ENCODE results near the gene LILRB5.
"Not testable (repeated sequence)": the region's sequence is repeated elsewhere in the genome, so short reads cannot be mapped to it uniquely, and the experiment has no call there.

LILRB5 gene

GRCh38 chr19:54257116-54257480, at the start of gene LILRB5:
LILRB5 (minus strand) TSS chr19:54257273; CDS start chr19:54257193, 80 bp downstream.
- DNase-seq (ENCODE audit: low read depth in 2 of 2): no peak

- no peak for DNase-seq (ENCODE audit: low read depth in 2 of 2)
These were observed 48.1 kb upstream of the LILRB5 start for GRCh38 chr19:54305141-54305540.

GRCh38 chr19:54302257-54302656, 45.2 kb upstream of the LILRB5 start:
- DNase-seq (ENCODE audit: low read depth in 2 of 2): no peak

- no peak for DNase-seq (ENCODE audit: low read depth in 2 of 2)
These were observed 42.4 kb upstream of the LILRB5 start for GRCh38 chr19:54299515-54299914.

GRCh38 chr19:54299126-54299498, 42.0 kb upstream of the LILRB5 start:
- DNase-seq (ENCODE audit: low read depth in 2 of 2): no peak

GRCh38 chr19:54298357-54299125, 41.5 kb upstream of the LILRB5 start:
- no peak for DNase-seq (ENCODE audit: low read depth in 2 of 2)

- no peak for DNase-seq (ENCODE audit: low read depth in 2 of 2)
These were observed 40.8 kb upstream of the LILRB5 start for GRCh38 chr19:54297759-54298305.

- DNase-seq (ENCODE audit: low read depth in 2 of 2): no peak
These were observed 37.5 kb upstream of the LILRB5 start for GRCh38 chr19:54294539-54294938.

- not testable (repeated sequence) for DNase-seq (ENCODE audit: low read depth in 2 of 2)
These were observed 32.1 kb upstream of the LILRB5 start for GRCh38 chr19:54289160-54289559.

GRCh38 chr19:54287456-54287855, 30.4 kb upstream of the LILRB5 start:
- DNase-seq (ENCODE audit: low read depth in 2 of 2): no peak

- DNase-seq (ENCODE audit: low read depth in 2 of 2): not testable (repeated sequence)
These were observed 29.2 kb upstream of the LILRB5 start for GRCh38 chr19:54286283-54286682.

GRCh38 chr19:54285427-54286056, 28.5 kb upstream of the LILRB5 start:
- DNase-seq (ENCODE audit: low read depth in 2 of 2): not testable (repeated sequence)

- no peak for DNase-seq (ENCODE audit: low read depth in 2 of 2)
These were observed 25.8 kb upstream of the LILRB5 start for GRCh38 chr19:54282686-54283470.

- not testable (repeated sequence) for DNase-seq (ENCODE audit: low read depth in 2 of 2)
These were observed 24.6 kb upstream of the LILRB5 start for GRCh38 chr19:54281729-54282075.

- no peak for DNase-seq (ENCODE audit: low read depth in 2 of 2)
These were observed 24.1 kb upstream of the LILRB5 start, which contains the start of gene LILRB2 for GRCh38 chr19:54281007-54281728. LILRB2 (minus strand) TSS chr19:54281110; CDS start chr19:54280496, 614 bp downstream.

- not testable (repeated sequence) for DNase-seq (ENCODE audit: low read depth in 2 of 2)
These were observed 23.4 kb upstream of the LILRB5 start for GRCh38 chr19:54280441-54280840.

- DNase-seq (ENCODE audit: low read depth in 2 of 2): not testable (repeated sequence)
These were observed 23.0 kb upstream of the LILRB5 start for GRCh38 chr19:54280025-54280424.

GRCh38 chr19:54279406-54279962, 22.4 kb upstream of the LILRB5 start:
- no peak for DNase-seq (ENCODE audit: low read depth in 2 of 2)

- DNase-seq (ENCODE audit: low read depth in 2 of 2): not testable (repeated sequence)
These were observed 21.6 kb upstream of the LILRB5 start for GRCh38 chr19:54278571-54279195.

- DNase-seq (ENCODE audit: low read depth in 2 of 2): not testable (repeated sequence)
These were observed 21.0 kb upstream of the LILRB5 start for GRCh38 chr19:54278056-54278455.

Measured in activated CD4-positive, alpha-beta T cell treated with anti-CD3 and anti-CD28 coated beads for 24 hours (primary cell).